Measurements from ENCODE around the gene VEPH1. TPM values are rescaled to one million over a fixed set of nuclear protein-coding genes. Genes with fewer than 3 reads are reported as not detected.

Gene VEPH1
- total and polyA plus RNA-seq, 9 of the 15 experiments (the other 6 are each of a cell fraction or from before 2014, with no cell fraction given): 4.5 to 15.6 (median 5.8) TPM

- Histone ChIP-seq H3K4me1 (replicated peaks in 1 of 2; ENCODE audit: control insufficient read depth in 2 of 2, insufficient read depth in 2 of 2, low read length in 2 of 2) (peaks cover 0 to 7% of the 10 kb centered on the region in 2 experiments; a peak in 2 of 5 replicates), H3K27me3 (ENCODE audit: control insufficient read depth in 2 of 2, insufficient read depth in 2 of 2, low read length in 2 of 2) (no peaks in the 10 kb centered on the region), H2AFZ (ENCODE audit: low read depth, low read length) (no peak overlapping the region), H4K20me1 (replicated peaks; ENCODE audit: control insufficient read depth, insufficient read depth, low read length) (no peaks in the 10 kb centered on the region), H3K36me3 (ENCODE audit: control insufficient read depth, insufficient read depth, low read length) (no peaks in the 10 kb centered on the region), H3K9me3 (replicated peaks; ENCODE audit: control insufficient read depth, insufficient read depth, low read depth, low read length) (no peaks in the 10 kb centered on the region), H3K4me2 (ENCODE audit: insufficient read depth, low read length) (no peak overlapping the region), H3K79me2 (ENCODE audit: control insufficient read depth, insufficient read depth, low read length) (no peaks in the 10 kb centered on the region), H3K9ac (ENCODE audit: insufficient read depth in 1 of 2, low read depth in 2 of 2, low read length in 2 of 2) (no peak overlapping the region), H3K9me1 (ENCODE audit: control insufficient read depth, insufficient read depth, low read length) (no peaks in the 10 kb centered on the region), H3K27ac (ENCODE audit: extremely low read depth, low read depth, low read length) (no peak overlapping the region), H3K4me3 (no peak overlapping the region)
- DNase-seq (ENCODE audit: extremely low read depth in 1 of 4, low spot score in 3 of 4) (no peak), ATAC-seq (no peak), FAIRE-seq (no peak)
- in situ Hi-C loops (cut with MboI) (no loop called here), intact Hi-C loops (cut with micrococcal nuclease) (no loop called here)
- ChIA-PET POLR2A (no interaction called here), CTCF (ENCODE audit: low intra/inter-chr PET ratio) (interaction anchor here (0.6 kb wide), 1 partner anchor 38 kb away, joined by 3 read pairs; no protein-coding TSS in a partner anchor)
- WGBS (ENCODE audit: insufficient coverage, low coverage, missing lambda C conversion rate): 4% methylated on average over 1 of the region's 2 CpGs
- BruUV-seq (replicated peaks): no TSS peak
- TF ChIP-seq MAFK (IDR thresholded peaks at IDR 0.05; ENCODE audit: low read length) (no peak), GATAD2A (IDR thresholded peaks at IDR 0.05) (no peak), NFIC (IDR thresholded peaks at IDR 0.05) (peak; percentile 21; the same call in 1 of the 2 replicates), RERE (CRISPR knock-in tag; IDR thresholded peaks at IDR 0.05; ENCODE audit: borderline replicate concordance) (no peak)
These were observed 222.4 kb downstream of the VEPH1 start for GRCh38 chr3:157280786-157281185.
